WI38 (cell line): ENCODE measurements around the gene OR6N2.

Source experiments
- H3K4me3 ChIP-seq: 2 replicates; pipeline ENCODE4 v1.5.1; 2011; ENCODE audit warnings: low read depth, mild to moderate bottlenecking, control low read depth, low read length
- CTCF ChIP-seq: IDR thresholded peaks from 2 replicates; pipeline ENCODE4 v1.5.1; 2012; ENCODE audit warnings: low read depth, mild to moderate bottlenecking, control low read depth, low read length

The OR6N2 gene

GRCh38 chr1:158813164-158813563 lies 32.2 kb upstream of the OR6N2 start:
- no peak overlapping the region for H3K4me3 ChIP-seq
- no peak for TF ChIP-seq CTCF

GRCh38 chr1:158812336-158812735 lies 31.3 kb upstream of the OR6N2 start:
- no peak overlapping the region for H3K4me3 ChIP-seq
- no peak for TF ChIP-seq CTCF

GRCh38 chr1:158810311-158810710 lies 29.3 kb upstream of the OR6N2 start:
- TF ChIP-seq CTCF, result no peak

GRCh38 chr1:158809862-158810261 lies 28.9 kb upstream of the OR6N2 start:
- TF ChIP-seq CTCF, result no peak
- H3K4me3 ChIP-seq, result no peak overlapping the region

More at GRCh38 chr1:158810311-158810710, 29.3 kb upstream of the OR6N2 start:
- H3K4me3 ChIP-seq, result no peak overlapping the region

GRCh38 chr1:158809256-158809655 lies 28.3 kb upstream of the OR6N2 start:
- TF ChIP-seq CTCF, result no peak
- H3K4me3 ChIP-seq, result no peak overlapping the region

- no peak for TF ChIP-seq CTCF
- H3K4me3 ChIP-seq, result no peak overlapping the region
Observed at GRCh38 chr1:158806916-158807536, 26.0 kb upstream of the OR6N2 start.

GRCh38 chr1:158803678-158804077 lies 22.7 kb upstream of the OR6N2 start:
- TF ChIP-seq CTCF, result no peak

More at GRCh38 chr1:158803678-158804077, 22.7 kb upstream of the OR6N2 start:
- H3K4me3 ChIP-seq, result no peak overlapping the region
